Right atrium auricular region (tissue), 2 donors: ENCODE measurements around the gene LRBA. TPM values are rescaled to one million over a fixed set of nuclear protein-coding genes. Genes with fewer than 3 reads are reported as not detected.
"Not testable (repeated sequence)": the region's sequence is repeated elsewhere in the genome, so short reads cannot be mapped to it uniquely, and the experiment has no call there.

ENCODE experiments used
- DNase-seq: peaks from one replicate; pipeline ENCODE4 v3.0.0-alpha.2; 2019; ENCODE audit warnings: low spot score
- H3K27ac ChIP-seq, 2 donors: fragments of 200-600 bp; sonication (generic); 1 replicate in 1 of 2; 2 replicates in 1 of 2; pipeline ENCODE4 v1.5.1; 2016 to 2019
- H3K27me3 ChIP-seq, 2 donors: fragments of 200-600 bp; sonication (generic); one replicate each; pipeline versions ENCODE4 v1.5.1 to v1.6.0; 2017 to 2019
- H3K36me3 ChIP-seq: fragments of 200-600 bp; sonication (generic); one replicate; pipeline ENCODE4 v1.5.1; 2016
- H3K4me1 ChIP-seq, 2 donors: fragments of 200-600 bp; sonication (generic); one replicate each; pipeline versions ENCODE4 v1.5.1 to v1.6.0; 2017 to 2019
- H3K4me3 ChIP-seq, 2 donors: fragments of 200-600 bp; sonication (generic); 1 replicate in 1 of 2; 2 replicates in 1 of 2; pipeline ENCODE4 v1.5.1; 2017 to 2019; ENCODE audit warnings: mild to moderate bottlenecking in 1 of 2, moderate library complexity in 1 of 2
- H3K9me3 ChIP-seq, 2 donors: fragments of 200-600 bp; sonication (generic); one replicate each; pipeline ENCODE4 v1.5.1; 2019
- CTCF ChIP-seq, 2 donors: fragments of 200-600 bp; sonication (generic); IDR thresholded peaks; one replicate each; pipeline ENCODE4 v1.5.1; 2019; ENCODE audit warnings: antibody characterized with exemption in 2 of 2
- total RNA-seq, 2 donors: library from RNA; depleted of rRNA; stranded (reverse); fragments of >200 nt; gene quantifications; one replicate each; pipeline ENCODE4 v1.1.0, GENCODE V29; 2016

The LRBA gene
- total RNA-seq, 2 donors from 2014 or later = 20.8 to 37.7 TPM

- Histone ChIP-seq H3K4me3 (no peak overlapping the region), H3K9me3 (no peaks in the 10 kb centered on the region), H3K27ac (no peak overlapping the region), H3K36me3 (no peaks in the 10 kb centered on the region), H3K4me1 (no peaks in the 10 kb centered on the region), H3K27me3 (no peaks in the 10 kb centered on the region)
- no peak for DNase-seq
- no peak for TF ChIP-seq CTCF (IDR thresholded peaks at IDR 0.05)
Observed at GRCh38 chr4:150934022-150934421, 81.1 kb downstream of the LRBA start.

GRCh38 chr4:150931796-150932195, 83.3 kb downstream of the LRBA start:
- H3K4me1 ChIP-seq = no peaks in the 10 kb centered on the region
- DNase-seq = no peak
- no peaks in the 10 kb centered on the region for H3K27me3 ChIP-seq
- H3K36me3 ChIP-seq = no peaks in the 10 kb centered on the region
- no peaks in the 10 kb centered on the region for H3K9me3 ChIP-seq
- H3K4me3 ChIP-seq = no peak overlapping the region
- H3K27ac ChIP-seq = no peak overlapping the region
- TF ChIP-seq CTCF (IDR thresholded peaks at IDR 0.05) = no peak

GRCh38 chr4:150931005-150931404, 84.1 kb downstream of the LRBA start:
- H3K36me3 ChIP-seq = no peaks in the 10 kb centered on the region
- no peaks in the 10 kb centered on the region for H3K9me3 ChIP-seq
- no peak for TF ChIP-seq CTCF (IDR thresholded peaks at IDR 0.05)
- H3K4me1 ChIP-seq = no peaks in the 10 kb centered on the region
- H3K27ac ChIP-seq = no peak overlapping the region
- no peak for DNase-seq
- no peaks in the 10 kb centered on the region for H3K27me3 ChIP-seq
- H3K4me3 ChIP-seq = no peak overlapping the region

- Histone ChIP-seq H3K4me1 (no peaks in the 10 kb centered on the region), H3K9me3 (no peaks in the 10 kb centered on the region), H3K4me3 (no peak overlapping the region), H3K36me3 (peaks cover 7% of the 10 kb centered on the region), H3K27ac (no peak overlapping the region), H3K27me3 (no peaks in the 10 kb centered on the region)
- no peak for DNase-seq
- no peak for TF ChIP-seq CTCF (IDR thresholded peaks at IDR 0.05)
Observed at GRCh38 chr4:150923945-150924344, 91.1 kb downstream of the LRBA start.

- H3K9me3 ChIP-seq, H3K4me3 ChIP-seq, H3K4me1 ChIP-seq, H3K27me3 ChIP-seq, H3K27ac ChIP-seq, DNase-seq: not testable (repeated sequence)
- H3K36me3 ChIP-seq = peaks cover 16% of the 10 kb centered on the region
Observed at GRCh38 chr4:150921486-150921885, 93.6 kb downstream of the LRBA start.

- H3K36me3 ChIP-seq = peaks cover 15% of the 10 kb centered on the region
- not testable (repeated sequence) for H3K27me3 ChIP-seq, DNase-seq, H3K4me1 ChIP-seq, H3K9me3 ChIP-seq, H3K4me3 ChIP-seq, H3K27ac ChIP-seq
Observed at GRCh38 chr4:150918562-150918961, 96.5 kb downstream of the LRBA start.

- peaks cover 20% of the 10 kb centered on the region for H3K36me3 ChIP-seq
Observed at GRCh38 chr4:150911326-150911725, 103.8 kb downstream of the LRBA start.

More at GRCh38 chr4:150911326-150911725, 103.8 kb downstream of the LRBA start:
- H3K9me3 ChIP-seq = peaks cover 0 to 12% of the 10 kb centered on the region in 2 donors
- H3K27me3 ChIP-seq = no peaks in the 10 kb centered on the region
- no peaks in the 10 kb centered on the region for H3K4me1 ChIP-seq
- DNase-seq = no peak
- no peak for TF ChIP-seq CTCF (IDR thresholded peaks at IDR 0.05)
- no peak overlapping the region for H3K27ac ChIP-seq
- no peak overlapping the region for H3K4me3 ChIP-seq
